HUES6 (cell line): ENCODE measurements around the gene SLC66A2.
"Not testable (repeated sequence)": the region's sequence is repeated elsewhere in the genome, so short reads cannot be mapped to it uniquely, and the experiment has no call there.

ENCODE experiments used
- H3K27ac ChIP-seq: 2 replicates; pipeline ENCODE4 v1.7.0; 2013; ENCODE audit warnings: low read depth, mild to moderate bottlenecking, low read length, inconsistent platforms
- H3K27me3 ChIP-seq: 2 replicates; pipeline ENCODE4 v1.6.1; 2013; ENCODE audit warnings: low read length; ENCODE audit not compliant: control insufficient read depth, insufficient read depth
- H3K36me3 ChIP-seq: 2 replicates; pipeline ENCODE4 v1.6.1; 2013; ENCODE audit warnings: low read length; ENCODE audit not compliant: control insufficient read depth, insufficient read depth
- H3K4me1 ChIP-seq: 2 replicates; pipeline ENCODE4 v1.6.1; 2013; ENCODE audit warnings: low read length; ENCODE audit not compliant: control insufficient read depth, insufficient read depth
- H3K4me3 ChIP-seq: 2 replicates; pipeline ENCODE4 v1.5.1; 2013; ENCODE audit warnings: low read depth, low read length
- H3K9ac ChIP-seq: one replicate; pipeline ENCODE4 v1.6.1; 2013; ENCODE audit warnings: mild to moderate bottlenecking, low read length
- H3K9me3 ChIP-seq: 2 replicates; pipeline ENCODE4 v1.6.1; 2013; ENCODE audit warnings: low read depth, low read length; ENCODE audit not compliant: control insufficient read depth, insufficient read depth

The SLC66A2 gene

DNA sequence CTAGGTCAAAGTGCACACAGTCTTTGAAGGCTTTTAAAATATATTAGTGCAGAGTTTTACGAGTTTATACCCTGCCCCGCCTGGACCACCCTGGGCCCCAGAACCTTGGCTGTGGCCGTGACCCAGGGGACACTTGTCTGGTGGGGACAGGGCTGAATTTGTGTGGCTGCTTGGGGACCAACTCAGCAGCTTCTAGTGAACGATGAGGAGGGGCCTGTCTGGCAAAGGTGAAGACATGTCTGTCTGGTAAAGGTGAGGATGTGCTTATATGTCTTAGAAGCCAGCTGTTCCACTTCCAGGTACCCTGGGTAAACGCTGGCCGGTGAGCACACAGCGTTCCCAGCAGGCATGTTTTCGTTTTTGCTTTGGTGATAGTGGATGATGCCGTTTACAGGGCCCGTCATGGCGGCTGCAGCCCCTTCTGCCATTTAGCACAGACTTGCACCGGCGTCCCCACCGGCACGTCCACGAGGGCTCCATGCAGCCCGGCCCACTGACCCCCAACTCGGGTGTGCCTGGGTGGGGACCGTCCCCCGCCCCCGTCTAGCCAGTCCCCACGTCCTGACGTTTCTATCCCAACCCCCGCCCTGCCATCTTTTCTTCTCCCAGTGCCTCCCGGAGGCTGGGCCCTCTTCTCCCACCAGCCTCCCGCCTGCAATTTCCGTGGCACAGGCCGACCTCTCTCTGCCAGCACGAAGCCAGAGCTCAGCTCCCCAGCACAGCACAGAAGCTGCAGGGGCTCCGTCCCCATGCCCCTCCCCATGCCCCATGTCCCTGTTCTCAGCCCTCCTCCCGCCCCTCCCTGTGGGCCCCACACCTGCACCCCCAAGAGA is 67.8 kb downstream of the SLC66A2 start:
- no peaks in the 10 kb centered on the region for H3K27me3 ChIP-seq
- no peak overlapping the region for H3K27ac ChIP-seq
- H3K9me3 ChIP-seq = peaks cover 5% of the 10 kb centered on the region; the same call in 1 of the 2 replicates
- no peaks in the 10 kb centered on the region for H3K4me1 ChIP-seq
- no peaks in the 10 kb centered on the region for H3K36me3 ChIP-seq
- no peak overlapping the region for H3K4me3 ChIP-seq
- H3K9ac ChIP-seq = no peak overlapping the region

DNA sequence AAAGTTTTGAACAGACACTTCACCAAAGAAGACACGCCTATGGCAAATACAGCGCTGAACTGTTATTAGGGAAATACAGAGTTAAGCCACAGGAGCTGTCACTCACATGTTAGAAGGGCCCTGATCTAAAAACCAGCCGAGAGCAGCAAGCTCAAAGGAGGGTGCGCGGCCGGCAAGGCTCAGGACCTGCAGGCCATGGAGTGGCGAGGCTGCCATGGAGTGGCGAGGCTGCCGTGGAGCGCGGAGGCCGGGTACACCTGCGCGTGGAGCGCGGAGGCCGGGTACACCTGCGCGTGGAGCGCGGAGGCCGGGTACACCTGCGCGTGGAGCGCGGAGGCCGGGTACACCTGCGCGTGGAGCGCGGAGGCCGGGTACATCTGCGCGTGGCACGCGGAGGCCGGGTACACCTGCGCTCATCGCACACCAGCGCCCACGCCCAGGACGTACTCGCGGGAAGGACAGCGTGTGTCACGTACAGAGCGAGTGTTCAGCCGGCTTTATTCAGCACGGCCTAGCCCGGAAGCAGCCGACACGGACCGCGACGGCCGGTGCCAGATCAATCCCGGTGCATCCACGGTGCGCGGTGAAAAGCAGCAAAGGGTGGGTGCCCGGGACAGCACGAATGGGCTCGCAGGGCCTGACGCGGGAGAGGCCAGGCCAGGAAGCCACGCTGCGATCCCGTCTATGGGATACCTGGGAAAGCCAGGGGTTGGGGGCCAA is 68.8 kb downstream of the SLC66A2 start:
- H3K27me3 ChIP-seq = no peaks in the 10 kb centered on the region
- H3K4me3 ChIP-seq = no peak overlapping the region
- H3K27ac ChIP-seq = no peak overlapping the region
- no peaks in the 10 kb centered on the region for H3K36me3 ChIP-seq
- no peaks in the 10 kb centered on the region for H3K4me1 ChIP-seq
- no peak overlapping the region for H3K9ac ChIP-seq
- peaks cover 5% of the 10 kb centered on the region; the same call in 1 of the 2 replicates for H3K9me3 ChIP-seq

DNA sequence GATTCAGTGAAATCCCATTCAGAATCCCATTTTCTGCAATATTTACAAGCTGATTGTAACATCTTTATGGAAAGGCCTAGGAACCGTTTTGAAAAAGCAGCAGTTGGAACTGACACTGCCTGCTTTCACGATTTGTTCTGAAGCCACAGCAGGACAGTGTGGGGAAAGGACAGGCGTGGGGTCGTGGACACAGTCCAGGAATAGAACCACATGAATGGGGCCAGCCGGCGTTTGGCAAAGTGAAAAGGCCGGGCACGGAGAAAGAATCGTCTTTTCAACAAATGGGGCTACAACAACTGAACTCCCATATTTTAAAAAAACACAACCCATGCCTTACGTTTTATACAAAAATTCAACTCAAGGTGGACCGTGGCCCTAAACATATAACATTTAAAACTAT is 69.8 kb downstream of the SLC66A2 start:
- Histone ChIP-seq H3K9ac (no peak overlapping the region), H3K27me3 (no peaks in the 10 kb centered on the region), H3K4me1 (no peaks in the 10 kb centered on the region), H3K4me3 (no peak overlapping the region), H3K9me3 (no peaks in the 10 kb centered on the region), H3K27ac (no peak overlapping the region), H3K36me3 (no peaks in the 10 kb centered on the region)

DNA sequence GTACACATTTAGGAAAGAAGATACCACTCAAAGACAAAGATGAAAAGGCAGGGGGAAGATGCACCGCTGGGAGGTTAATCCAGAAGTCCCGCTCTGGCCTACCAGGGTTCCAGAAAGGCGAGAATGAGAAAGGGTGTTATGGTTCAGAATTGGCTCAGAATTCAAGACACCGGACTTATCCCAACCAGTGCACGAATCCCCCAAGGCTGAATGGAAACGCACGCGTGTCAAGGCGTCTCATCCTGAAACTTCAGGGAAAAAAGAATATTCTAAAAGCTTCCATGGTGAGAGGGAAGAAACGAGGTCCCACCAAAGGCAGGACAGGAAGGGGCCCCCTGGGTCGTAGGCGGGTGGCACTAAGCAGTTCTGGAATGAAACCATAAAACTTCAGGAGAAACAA is 71.9 kb downstream of the SLC66A2 start:
- H3K27ac ChIP-seq = no peak overlapping the region
- no peak overlapping the region for H3K4me3 ChIP-seq
- H3K9ac ChIP-seq = no peak overlapping the region
- no peaks in the 10 kb centered on the region; the same call in 1 of the 2 replicates for H3K27me3 ChIP-seq
- H3K4me1 ChIP-seq = no peaks in the 10 kb centered on the region
- no peaks in the 10 kb centered on the region for H3K36me3 ChIP-seq
- H3K9me3 ChIP-seq = no peaks in the 10 kb centered on the region

DNA sequence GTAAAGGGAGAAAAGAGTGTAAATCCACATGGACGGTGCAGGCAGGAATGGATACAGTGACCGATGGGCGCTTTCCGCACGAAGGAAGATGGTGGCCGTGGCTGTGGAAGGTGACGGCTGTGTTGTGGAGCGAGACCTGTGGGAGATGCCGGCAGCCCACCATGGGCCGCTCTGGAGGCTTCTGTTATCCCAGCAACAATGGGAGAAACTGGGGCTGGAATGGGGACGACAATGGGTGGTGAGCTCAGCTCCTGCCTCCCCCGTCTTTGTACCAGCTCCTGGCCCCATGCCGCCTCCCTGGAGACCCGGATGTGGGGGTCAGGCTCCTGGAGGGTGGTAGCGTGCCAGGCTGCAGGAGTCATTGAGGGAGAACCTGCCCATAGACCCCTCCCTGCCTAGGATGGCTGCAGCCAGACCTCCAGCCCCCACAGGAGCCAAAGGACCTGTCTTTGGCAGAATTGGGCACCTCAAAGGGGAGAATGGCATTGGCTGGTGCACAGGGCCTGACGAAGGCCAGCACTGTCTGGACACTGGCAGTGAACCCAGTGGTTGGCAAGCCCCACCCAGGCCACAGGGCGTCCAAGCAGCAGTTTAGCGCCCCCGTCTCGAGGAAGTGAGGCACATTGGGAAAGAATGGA is 72.6 kb downstream of the SLC66A2 start:
- H3K36me3 ChIP-seq = no peaks in the 10 kb centered on the region
- no peaks in the 10 kb centered on the region for H3K4me1 ChIP-seq
- no peaks in the 10 kb centered on the region for H3K9me3 ChIP-seq
- H3K27ac ChIP-seq = no peak overlapping the region
- no peak overlapping the region for H3K9ac ChIP-seq
- no peak overlapping the region for H3K4me3 ChIP-seq
- no peaks in the 10 kb centered on the region; the same call in 1 of the 2 replicates for H3K27me3 ChIP-seq

DNA sequence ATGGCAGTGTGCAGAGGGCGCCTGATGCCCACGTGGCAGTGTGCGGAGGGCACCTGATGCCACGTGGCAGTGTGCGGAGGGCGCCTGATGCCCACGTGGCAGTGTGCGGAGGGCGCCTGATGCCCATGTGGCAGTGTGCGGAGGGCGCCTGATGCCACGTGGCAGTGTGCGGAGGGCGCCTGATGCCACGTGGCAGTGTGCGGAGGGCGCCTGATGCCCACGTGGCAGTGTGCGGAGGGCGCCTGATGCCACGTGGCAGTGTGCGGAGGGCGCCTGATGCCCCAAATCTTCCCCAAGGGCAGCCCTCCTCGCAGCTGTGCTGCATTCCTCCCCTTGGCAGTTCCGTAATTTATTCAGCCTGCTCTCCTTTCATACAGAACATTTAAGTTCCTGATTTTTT is 73.2 kb downstream of the SLC66A2 start:
- H3K4me1 ChIP-seq, H3K36me3 ChIP-seq, H3K4me3 ChIP-seq, H3K27ac ChIP-seq, H3K27me3 ChIP-seq, H3K9me3 ChIP-seq, H3K9ac ChIP-seq: not testable (repeated sequence)

DNA sequence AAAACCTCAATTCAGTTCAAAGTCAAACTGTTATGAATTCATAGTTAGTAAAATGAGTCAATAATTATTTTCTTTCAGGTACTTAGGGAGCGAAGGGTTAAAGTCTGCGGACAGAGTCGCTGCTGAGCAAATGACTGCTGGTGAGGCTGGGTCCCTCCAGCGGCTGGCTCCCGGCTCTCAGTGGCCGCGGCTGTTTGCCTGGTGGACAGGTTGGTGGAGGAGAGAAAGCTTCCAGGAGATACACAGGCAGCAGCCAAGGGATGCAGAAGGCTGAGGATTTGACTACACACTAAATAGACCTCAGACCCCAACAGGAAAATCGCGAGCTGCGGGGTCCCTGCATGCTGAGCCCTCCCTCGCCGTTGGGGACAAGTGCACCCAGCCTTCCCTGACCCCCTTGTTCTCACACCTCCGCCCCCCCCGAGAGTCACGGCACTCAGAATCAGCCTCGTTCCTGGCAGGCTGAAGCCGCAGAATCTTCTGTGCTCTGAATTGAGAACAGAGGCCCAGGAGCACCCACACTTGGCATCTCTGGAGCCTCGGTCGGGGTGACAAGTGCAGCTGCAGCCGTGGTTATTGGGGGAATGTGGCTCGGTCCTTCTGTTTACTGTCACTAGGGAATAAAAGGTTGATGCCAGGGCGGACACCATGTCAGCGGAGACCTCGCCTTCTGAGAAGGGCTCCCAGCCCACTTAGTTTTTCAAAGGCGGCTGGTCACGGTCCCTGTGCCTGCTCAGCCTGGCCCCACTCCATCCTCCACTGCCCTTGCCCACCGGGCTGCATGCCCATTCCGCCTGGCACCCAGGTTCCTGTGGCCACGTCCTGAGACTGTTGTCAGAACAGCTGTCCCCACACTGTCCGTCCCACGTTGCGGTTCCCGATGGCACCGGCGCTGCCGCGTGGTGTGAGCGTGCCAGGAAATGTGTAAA is 74.0 kb downstream of the SLC66A2 start:
- no peak overlapping the region for H3K9ac ChIP-seq
- H3K27ac ChIP-seq = no peak overlapping the region
- H3K9me3 ChIP-seq = no peaks in the 10 kb centered on the region
- H3K4me3 ChIP-seq = no peak overlapping the region
- no peaks in the 10 kb centered on the region for H3K36me3 ChIP-seq
- no peaks in the 10 kb centered on the region; the same call in 1 of the 2 replicates for H3K27me3 ChIP-seq
- no peaks in the 10 kb centered on the region for H3K4me1 ChIP-seq

DNA sequence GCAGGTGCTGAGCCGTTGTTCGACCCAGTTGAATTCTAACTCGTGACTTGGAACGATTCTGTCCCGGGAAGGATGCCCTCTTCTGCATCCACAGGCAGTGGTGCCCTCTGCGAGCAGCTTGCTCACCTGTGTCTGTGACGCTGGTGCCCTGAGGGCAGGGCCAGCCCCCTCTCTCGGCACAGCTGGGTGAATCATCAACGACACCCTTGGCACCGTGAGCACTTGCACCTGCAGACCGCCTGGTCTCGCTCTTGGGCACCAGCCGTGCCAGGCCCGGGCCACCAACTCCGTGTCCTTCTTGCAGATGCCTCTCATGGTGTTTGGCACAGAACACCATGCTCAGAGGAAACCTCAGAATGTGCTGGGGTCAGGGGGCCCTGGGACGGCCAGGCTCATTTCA is 75.0 kb downstream of the SLC66A2 start:
- no peaks in the 10 kb centered on the region for H3K36me3 ChIP-seq

DNA sequence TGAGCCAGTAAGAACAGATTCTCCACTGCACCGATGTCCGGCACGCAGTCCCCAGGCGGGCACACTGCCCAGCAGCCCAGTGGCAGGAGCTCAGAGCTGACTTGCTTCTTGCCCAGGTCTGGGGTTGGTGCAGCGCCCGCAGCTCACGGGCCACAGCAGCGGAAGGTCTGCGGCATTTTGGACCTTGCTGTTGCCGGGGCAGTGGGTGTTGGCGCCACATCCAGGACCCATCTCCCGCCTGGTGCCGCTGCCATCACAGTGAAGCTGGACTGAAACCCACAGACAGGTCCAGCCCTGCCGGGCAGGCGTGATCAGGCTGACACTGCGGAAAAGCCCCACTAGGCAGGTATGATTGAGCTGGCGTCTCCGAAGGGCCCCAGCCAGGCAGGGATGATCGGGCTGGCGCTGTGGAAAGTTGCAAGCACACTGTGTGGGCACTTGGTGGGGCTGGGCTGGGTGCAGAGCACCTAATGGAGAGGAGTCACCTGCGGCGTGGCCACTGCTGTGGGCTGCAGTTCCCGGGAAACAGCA is 75.5 kb downstream of the SLC66A2 start:
- Histone ChIP-seq H3K27me3 (no peaks in the 10 kb centered on the region; the same call in 1 of the 2 replicates), H3K27ac (no peak overlapping the region), H3K36me3 (no peaks in the 10 kb centered on the region), H3K4me1 (no peaks in the 10 kb centered on the region), H3K9ac (no peak overlapping the region), H3K9me3 (no peaks in the 10 kb centered on the region), H3K4me3 (no peak overlapping the region)

More for the DNA sequence above, 75.0 kb downstream of the SLC66A2 start:
- Histone ChIP-seq H3K27me3 (no peaks in the 10 kb centered on the region; the same call in 1 of the 2 replicates), H3K4me3 (no peak overlapping the region), H3K4me1 (no peaks in the 10 kb centered on the region), H3K9ac (no peak overlapping the region), H3K27ac (no peak overlapping the region), H3K9me3 (no peaks in the 10 kb centered on the region)

DNA sequence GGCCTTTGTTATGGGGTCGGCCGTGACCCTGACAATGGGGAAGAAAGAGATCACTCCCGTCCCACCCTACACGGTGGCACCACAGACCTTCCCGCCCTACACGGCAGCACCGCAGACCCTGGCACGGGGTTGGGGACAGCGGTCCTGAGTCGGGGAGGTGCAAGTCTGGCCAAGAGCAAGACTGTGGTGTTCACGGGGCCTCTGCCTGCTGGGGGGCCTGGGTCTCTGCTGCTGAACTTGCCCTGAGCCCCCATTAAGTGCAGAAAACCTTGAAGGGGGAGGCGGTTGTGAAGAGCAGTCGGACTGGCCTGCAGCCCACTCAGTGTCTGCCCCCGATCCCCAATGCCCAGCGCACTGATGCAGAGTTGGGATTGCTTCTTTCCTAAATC is 75.9 kb downstream of the SLC66A2 start:
- Histone ChIP-seq H3K9me3 (no peaks in the 10 kb centered on the region), H3K27ac (no peak overlapping the region), H3K4me1 (no peaks in the 10 kb centered on the region), H3K9ac (no peak overlapping the region), H3K36me3 (no peaks in the 10 kb centered on the region), H3K27me3 (no peaks in the 10 kb centered on the region; the same call in 1 of the 2 replicates), H3K4me3 (no peak overlapping the region)
